GM18505 (cell line): Measurements from ENCODE around the gene TK1.
"Not testable (repeated sequence)": the region's sequence is repeated elsewhere in the genome, so short reads cannot be mapped to it uniquely, and the experiment has no call there.

Source experiments
- ATAC-seq: cut with Tn5 transposase; IDR thresholded peaks from one replicate; pipeline ENCODE4 v1.9.1; 2021; ENCODE audit not compliant: unreplicated experiment
- POLR2A ChIP-seq: IDR thresholded peaks from 4 replicates; pipeline ENCODE4 v1.6.1; 2011; ENCODE audit warnings: borderline replicate concordance; ENCODE audit not compliant: insufficient read depth, insufficient read length; ENCODE audit errors: extremely low read depth

The TK1 gene, protein sequence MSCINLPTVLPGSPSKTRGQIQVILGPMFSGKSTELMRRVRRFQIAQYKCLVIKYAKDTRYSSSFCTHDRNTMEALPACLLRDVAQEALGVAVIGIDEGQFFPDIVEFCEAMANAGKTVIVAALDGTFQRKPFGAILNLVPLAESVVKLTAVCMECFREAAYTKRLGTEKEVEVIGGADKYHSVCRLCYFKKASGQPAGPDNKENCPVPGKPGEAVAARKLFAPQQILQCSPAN

DNA sequence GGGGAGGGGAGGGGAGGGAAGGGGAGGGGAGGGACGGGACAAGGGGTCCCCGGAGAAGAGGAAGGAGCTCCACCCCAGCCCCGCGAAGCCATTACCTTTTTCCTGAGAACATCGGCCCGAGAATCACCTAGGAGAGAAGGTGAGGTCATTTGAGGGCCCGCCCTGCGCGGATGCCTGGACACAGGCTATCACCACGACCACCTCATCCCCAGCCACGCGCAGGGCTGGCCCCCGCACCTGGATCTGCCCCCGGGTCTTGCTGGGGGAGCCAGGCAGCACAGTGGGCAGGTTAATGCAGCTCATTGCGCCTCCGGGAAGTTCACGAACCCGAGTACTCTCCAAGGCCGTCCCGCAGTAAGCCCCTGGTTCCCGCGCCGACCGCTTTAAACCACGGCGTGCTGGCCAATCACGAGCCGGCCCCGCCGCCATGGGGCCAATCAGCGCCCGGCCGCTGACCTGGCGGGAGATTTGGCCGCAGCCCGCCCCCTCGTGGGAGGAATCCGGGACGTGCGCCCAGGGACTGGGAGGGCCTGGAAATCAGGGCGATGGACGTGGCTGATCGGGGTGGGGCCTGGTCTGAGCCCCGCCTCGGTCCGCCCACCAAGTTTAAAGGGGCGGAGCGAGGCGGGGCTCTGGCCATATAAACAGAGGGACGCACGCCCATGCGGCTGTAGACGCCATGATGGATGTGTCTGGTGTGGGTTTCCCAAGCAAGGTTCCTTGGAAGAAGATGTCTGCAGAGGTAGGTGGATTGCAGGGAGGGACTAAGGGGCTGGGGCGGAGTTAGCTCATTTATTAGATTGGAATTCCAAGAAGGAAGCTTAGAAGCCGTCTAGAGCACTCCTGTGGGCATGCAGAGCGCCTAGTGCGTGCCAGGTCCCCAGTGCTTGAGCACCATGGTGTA, at the start of gene TK1, which contains the start of gene AFMID:
Gene TK1, minus strand, starts transcription at position 361 of the 904 bp plus-strand sequence. Its CDS starts 58 bp downstream, at position 303.
Gene AFMID, plus strand, starts transcription at position 671 of the 904 bp plus-strand sequence. Its CDS starts 9 bp downstream, at position 680.
- TF ChIP-seq POLR2A: peak; percentile 96
- peak; percentile 88 for ATAC-seq

DNA sequence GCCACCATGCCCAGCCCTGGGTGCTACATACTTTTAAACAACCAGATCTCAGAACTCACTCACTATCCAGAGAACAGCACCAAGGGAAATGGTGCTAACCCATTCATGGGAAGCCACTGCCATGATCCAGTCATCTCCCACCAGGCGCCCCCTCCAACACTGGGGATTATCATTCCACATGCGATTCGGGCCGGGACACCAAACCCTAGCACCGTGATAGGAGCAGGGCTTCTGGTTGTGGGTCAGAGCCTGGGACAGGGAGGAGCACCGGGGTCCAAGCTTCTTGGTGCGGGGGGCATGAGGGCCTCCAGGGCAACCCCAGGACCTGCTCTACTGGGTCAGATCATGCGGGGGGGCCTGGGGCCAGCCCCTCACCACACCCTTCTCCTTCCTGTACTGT, 49.0 kb upstream of the TK1 start:
- no peak for ATAC-seq
- TF ChIP-seq POLR2A: no peak

DNA sequence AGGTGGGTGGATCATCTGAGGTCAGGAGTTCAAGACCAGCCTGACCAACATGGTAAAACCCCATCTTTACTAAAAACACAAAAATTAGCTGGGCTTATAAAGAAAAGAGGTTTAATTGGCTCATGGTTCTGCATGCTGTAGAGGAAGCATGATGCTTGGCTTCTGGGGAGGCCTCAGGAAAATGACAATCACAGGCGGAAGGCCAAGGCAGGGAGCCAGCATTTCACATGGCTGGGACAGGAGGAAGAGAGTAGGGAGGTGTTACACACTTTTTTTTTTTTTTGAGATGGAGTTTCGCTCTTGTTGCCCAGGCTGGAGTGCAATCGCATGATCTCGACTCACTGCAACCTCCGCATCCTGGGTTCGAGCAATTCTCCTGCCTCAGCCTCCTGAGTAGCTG, 48.2 kb upstream of the TK1 start:
- not testable (repeated sequence) for ATAC-seq

DNA sequence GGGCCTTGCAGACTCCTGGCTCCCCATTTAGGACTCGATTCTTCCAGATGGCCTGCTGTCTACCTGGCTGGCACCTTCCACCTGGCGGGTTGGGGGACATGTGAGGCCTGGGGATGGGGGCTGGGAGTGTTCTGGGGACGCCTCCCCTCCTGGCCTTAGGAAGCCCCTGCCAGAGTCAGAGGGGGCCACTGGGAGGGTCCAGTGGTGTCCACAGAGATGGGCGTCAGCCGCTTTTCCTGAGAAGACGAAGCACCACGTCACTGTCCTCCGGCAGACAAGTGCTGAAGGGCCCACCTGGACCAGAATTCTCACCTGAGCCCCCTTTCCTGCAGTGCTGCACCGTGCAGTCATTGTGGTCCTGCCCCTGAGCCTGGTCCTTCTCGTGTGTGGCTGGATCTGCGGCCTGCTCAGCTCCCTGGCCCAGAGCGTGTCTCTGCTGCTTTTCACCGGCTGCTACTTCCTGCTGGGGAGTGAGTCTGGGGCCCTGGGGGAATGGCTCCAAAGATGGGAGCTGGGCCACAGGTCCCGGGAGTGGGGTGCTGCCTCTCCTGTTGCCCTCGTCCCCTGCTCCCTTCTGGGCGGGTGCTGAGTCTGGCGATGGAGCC, 47.5 kb upstream of the TK1 start:
- ATAC-seq: no peak
- no peak for TF ChIP-seq POLR2A

DNA sequence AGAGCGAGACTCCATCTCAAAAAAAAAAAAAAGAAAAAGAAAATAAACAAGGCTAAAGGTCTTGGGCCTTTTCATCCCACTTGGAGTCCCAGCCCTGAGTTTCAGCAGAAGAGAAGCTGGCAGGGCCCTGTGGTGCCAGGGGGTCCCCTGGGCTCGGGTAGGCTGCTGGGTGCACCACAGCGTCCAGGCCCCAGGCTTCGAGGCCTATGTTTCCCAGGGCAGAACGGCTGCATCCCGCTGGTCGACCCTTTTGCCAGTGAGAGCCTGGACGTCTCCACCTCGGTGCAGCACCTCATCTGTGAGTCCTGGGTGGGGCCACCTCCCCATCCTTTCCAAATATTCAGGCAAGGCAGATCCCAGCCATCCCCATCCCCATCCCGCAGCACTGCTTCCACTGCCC, 46.8 kb upstream of the TK1 start:
- no peak for TF ChIP-seq POLR2A
- ATAC-seq: no peak

DNA sequence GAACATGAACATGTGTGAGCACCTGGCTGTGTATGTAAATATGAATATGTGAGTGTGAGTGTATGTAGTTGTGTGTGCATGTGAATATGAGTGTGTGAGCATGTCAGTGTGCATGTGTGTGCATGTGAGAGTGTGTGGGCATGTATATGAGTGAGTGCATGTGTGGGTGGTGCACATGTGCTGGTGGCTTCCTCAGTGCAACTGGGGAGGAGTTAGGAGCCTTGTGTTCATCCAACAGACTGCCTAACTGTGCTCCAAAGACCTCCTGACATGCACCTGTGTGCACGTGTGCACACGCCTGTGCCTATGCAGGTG, 46.0 kb upstream of the TK1 start:
- ATAC-seq: no peak
- TF ChIP-seq POLR2A: no peak

DNA sequence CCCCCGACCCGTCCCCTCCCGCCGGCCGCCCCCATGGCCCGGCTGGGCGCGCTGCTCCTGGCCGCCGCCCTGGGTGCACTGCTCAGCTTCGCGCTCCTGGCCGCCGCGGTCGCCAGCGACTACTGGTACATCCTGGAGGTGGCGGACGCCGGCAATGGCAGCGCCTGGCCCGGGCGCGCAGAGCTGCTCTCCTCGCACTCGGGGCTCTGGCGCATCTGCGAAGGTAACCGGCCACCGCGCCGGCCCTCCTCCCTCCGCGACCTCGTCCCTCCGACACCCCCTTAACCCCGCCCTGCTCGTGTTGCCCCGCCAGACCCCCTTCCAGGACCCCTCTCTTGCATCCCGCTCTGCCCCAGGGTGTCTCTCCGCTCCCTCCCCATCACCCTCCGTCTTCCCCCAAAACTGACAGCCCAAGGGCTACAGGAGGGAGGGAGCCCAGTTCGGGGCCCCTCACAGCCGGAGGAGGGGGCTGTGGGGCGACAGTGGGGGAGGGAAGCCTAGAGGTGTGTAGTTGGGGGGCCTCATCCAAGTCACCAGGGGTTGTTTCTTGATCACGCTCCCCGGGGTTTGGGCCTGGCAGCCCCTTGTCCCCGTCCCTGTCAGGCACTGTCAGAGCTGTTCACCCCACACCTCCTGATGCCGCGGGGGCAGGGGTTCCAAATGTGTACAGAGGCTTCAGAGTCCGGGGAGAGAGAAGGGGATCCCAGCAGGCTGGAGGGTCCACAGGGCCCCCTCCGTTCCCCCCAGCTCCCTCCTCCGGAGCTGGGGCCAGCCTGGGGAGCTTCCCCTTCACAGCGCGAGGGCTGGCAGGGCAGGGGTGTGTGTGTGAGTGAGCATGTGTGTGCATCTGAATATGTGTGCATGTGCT, 45.4 kb upstream of the TK1 start:
- TF ChIP-seq POLR2A: no peak
- no peak for ATAC-seq

DNA sequence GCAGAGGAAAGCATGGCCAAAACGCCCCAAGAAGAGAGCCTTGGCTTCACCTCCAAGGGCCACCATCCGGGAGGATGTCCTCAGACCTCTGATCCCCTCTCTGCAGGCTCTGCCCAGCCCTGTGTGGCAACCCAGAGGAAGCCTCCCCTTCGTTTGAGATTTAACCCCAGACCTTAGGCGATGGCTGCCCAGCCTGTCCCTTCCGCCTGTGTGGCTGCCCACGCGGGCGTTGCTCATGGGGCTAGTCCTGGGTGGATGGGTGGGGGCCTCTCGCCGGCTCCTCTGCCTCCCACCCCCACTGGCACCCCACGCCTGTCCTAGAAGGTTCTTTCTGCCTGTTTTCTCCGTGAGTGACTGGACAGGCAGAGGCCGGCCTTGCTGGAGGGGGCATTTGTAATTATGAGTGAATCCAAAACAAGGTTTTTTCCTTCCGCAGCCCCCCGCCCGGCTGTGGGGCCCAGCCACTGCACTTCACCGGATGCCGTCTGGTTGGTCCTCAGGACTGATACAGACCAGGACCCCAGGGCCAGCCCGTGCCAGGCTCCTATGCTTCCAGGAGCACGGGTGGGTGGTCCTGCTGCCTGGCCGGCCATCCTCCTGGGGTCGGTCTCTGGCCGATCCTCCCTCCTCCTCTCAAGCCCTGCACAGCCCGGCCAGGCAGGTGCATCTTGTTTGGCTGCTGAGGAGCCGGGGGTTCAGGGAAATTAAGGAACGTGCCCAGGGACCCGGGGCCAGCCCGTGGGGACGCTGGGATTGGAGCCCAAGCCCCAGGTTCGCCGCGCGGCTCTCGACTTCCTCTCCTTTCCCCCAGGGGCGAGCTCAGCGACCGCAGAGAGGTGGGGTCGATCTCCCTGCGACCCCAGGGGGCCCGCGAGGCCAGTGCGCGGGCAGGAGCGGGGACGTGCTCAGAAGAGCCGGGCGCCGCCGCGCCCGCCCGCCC, 44.4 kb upstream of the TK1 start, which contains the start of gene TMEM235:
Gene TMEM235, plus strand, starts transcription at position 636 of the 940 bp plus-strand sequence. CDS start 393 bp downstream, outside the sequence.
- no peak for ATAC-seq
- no peak for TF ChIP-seq POLR2A

DNA sequence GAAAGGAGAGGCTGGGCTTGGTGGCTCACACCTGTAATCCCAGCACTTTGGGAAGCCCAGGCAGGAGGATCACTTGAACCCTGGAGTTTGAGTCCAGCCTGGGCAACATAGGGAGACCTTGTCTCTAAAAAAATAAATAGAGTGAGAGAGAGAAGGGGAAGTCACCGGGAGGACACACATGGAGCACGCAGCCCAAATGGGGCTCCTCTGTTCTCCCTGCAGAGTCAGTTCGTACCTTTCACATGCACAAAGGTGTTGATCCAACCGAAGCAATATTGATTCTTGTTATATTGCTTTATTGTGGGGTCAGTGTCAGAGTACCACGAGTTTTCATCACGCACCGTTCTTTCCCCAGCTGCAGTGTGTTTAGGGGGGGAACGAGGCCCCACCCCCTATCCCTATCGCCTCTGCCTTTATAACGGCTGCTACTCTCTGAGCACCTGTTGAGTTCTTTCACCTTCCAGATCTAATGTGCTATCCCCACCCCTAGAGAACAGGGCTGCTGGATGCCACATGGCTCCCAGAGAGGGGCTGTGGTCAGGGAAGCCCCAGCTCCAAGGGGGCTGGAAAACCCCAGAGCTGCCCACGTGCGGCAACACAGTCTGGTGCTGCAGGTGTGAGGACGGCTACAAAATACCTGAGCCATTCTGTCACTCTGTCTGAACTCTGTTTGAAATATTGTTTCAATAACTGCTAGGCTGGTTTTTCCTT, 43.6 kb upstream of the TK1 start:
- TF ChIP-seq POLR2A: no peak
- no peak for ATAC-seq

DNA sequence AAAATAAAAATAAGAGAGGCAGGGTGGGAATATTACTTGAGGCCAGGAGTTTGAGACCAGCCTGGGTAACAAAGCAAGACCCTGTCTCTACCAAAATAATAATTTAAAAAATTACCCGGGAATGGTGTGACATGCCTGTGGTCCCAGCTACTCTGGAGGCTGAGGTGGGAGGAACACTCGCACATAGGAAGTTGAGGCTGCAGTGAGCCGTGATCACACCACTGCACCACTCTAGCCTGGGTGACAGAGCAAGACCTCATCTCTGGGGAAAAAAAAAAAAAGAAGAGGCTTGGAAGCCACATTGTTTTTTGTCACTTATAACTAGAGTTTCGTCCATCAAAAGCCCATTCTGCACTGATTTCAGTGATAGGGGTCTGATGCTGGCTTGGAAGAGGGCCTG, 41.3 kb upstream of the TK1 start:
- no peak for TF ChIP-seq POLR2A
- ATAC-seq: no peak

DNA sequence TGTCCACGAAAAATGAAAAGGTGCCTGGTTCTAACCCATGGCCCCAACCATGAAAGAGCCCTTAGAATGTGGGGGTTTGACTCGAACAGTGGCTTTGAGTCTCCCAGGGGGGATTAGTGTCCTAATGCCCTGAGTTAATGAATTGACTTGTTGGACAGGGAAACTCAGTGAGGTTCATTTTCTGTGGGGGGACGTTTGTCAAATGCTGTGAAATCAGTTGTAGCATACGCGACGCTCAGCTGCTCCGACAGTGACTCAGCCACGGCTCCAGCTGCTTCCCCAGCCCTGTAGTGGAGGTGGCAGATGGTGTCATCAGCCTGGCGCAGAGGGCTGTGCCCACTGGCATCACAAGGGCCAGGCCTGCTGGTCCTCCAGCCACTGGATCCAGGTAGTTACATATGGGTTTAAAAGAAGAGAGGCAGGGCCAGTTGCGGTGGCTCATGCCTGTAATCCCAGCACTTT, 40.6 kb upstream of the TK1 start:
- ATAC-seq: no peak
- TF ChIP-seq POLR2A: no peak
